NCI-H774 (cell line): ENCODE results near the gene ADAMTS20.

ENCODE experiments used
- DNase-seq: peaks from one replicate; lab custom pipeline; 2025; lab: John Stamatoyannopoulos, UW

ADAMTS20 gene

DNA sequence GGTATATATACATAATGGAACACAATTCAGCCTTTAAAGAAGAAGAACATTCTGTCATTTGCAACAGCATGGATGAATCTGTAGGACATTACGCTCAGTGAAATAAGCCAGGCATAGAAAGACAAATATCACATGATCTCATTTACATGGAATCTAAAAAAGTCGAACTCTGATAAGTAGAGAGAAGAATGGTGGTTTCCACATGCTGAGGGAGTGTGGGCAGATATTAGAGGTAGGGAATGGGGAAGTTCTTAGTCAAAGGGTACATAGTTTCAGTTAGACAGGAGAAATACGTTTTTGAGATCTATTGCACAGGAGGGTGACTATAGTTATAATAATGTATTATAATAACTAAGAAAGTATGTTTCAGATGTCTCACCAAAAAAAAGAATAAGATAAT is 71.4 kb downstream of the ADAMTS20 start:
- no peak for DNase-seq

DNA sequence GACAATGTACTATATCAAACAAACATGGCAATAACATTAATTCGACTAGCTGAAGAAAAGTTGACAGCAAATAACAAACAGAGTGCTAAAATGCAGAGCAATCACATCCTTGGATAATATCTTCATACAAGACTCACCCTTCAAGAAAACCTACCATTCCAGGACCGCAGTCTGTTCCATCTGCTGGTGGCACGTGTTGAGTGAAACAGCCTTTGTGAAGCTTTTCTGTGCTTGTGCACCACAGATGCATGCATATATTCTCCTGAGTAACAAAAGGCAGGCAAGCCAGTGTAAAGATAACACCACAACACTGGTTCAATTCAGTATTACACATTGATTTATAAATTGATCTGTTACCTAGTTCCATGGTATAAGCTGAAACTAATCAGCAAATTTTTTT is 89.3 kb downstream of the ADAMTS20 start:
- DNase-seq = no peak

DNA sequence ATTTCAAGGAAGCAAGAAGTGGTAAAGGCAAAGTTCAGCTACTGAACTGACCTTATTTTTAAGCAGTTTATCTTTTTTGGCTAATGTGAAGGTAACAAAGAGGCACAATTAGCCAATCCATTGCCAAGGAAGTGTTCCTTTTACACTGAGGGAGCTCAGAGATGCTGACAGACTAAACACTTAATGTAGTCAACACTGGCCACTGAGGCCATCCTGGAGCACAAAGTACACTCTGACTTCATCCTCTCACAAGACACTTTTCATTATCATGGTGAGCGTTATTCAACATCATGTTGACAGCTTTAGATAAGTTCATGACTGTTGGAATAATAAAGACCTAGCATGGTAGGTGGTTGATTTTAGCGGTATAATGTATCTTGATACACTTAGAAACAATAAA is 89.9 kb downstream of the ADAMTS20 start:
- DNase-seq = no peak

DNA sequence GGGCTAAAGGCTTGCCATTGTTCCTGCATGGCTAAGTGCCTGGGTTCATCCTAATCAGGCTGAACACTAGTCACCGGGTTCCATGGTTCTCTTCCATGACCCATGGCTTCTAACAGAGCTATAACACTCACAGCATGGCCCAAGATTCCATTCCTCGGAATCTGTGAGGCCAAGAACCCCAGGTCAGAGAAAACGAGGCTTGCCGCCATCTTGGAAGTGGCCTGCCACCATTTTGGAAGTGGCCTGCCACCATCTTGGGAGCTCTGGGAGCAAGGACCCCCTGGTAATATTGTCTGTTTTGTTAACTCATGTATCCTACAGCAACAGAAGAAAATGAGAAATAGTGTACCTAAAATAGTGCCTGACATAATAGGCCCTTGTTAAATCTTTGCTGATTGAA is 92.7 kb downstream of the ADAMTS20 start:
- no peak for DNase-seq

DNA sequence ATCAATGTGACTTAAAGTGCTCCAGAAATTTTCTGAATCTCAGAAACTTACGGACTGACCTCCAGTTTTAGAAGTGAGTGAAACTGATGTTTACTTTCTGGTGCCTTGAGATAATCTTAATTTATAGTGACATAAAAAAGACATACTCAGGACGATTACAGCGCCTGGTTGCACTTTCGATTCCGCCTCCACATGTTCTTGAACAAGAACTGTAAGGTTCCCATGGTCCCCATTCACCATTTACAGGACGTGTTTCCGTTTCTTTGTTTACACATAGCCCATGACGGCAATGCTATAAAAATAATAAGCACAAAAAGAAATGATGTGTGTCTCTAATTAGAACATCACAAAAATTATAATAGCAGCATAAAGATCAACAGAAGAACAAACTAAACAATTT is 98.2 kb downstream of the ADAMTS20 start:
- DNase-seq = no peak

DNA sequence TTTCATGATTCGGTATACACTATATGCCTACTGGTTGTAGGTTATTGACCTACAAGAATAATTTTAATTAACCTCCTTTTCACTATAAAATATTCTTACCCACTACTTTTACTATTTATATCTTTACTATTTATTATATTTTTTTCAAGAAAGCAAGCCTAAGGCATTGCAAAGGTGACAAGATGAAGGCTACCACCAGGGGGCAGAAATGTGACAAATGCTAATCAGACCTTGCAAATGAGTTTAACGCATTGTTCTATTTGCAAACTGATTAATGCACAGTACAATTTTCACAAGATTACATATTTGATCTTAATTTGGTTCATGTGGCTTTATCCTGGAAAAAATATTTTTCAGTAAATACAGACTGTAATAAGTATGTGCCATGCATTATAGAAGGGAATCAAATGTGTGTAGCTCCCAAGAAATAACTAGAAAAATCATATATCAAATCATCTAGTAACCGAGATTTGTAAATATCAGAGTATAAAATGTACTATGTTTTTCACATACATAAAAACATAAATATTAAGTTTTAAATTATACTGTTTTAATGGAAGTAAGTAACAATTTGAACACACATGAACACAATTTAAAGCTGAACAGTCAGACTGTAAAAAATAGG is 107.0 kb downstream of the ADAMTS20 start:
- DNase-seq = no peak

DNA sequence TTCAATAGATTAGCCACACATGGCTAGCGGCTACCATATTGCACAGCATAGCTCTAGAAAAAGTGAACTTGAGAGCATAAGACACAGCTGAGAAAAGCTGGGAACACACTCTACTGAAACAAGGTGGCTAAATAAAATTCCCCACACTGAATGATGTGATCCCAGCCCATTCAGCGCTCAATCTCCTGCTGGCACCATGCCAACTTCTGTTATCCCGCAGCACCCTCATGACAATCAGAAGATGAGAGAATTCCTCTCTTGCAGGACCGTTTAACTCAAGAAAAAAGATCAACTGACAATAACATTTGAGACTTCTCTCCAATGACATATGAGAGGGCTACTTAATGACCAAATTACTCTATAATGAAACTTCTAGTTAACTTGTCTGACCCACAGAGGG is 115.4 kb downstream of the ADAMTS20 start:
- DNase-seq = no peak

DNA sequence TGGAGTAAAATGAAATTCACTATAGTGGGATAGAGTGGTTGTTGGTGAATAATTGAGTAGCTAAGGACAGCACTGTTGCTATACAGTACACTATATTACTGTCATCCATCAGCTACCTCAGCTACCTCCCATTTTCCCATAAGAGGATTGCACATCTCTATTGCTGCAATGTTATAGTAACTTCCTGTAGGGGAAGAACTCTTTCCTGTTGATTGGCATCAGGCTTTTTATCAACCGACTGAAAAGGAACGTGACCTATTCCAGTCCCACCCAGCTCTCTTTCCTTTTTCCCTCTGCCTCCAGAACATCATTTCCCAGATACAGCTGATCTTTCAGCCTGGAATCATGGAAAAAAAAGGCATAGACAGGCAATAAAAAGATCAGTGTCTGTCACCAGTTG is 117.4 kb downstream of the ADAMTS20 start:
- DNase-seq = no peak

DNA sequence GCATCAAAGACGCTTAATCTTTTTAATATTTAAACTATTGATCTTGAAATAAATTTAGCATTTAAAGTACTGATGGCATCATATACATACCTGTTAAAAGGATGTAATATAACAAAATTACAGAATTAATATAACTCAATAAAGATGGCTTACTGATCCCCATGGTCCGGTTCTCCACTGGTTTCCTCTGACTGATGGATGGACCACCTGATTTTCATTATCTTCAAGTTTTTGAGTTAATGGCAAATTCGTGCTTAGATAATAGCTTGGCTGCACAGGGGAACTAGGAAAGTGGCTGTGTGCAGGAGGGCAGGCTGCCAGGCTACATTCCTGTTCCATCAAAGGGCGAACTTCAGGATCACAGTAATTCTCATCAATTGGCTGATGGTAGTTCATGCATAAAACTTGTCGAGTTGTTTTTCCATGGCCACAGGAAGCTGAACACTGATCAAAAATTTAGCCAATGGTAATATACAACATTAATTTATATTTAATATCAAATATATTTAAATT is 123.9 kb downstream of the ADAMTS20 start:
- DNase-seq = no peak

DNA sequence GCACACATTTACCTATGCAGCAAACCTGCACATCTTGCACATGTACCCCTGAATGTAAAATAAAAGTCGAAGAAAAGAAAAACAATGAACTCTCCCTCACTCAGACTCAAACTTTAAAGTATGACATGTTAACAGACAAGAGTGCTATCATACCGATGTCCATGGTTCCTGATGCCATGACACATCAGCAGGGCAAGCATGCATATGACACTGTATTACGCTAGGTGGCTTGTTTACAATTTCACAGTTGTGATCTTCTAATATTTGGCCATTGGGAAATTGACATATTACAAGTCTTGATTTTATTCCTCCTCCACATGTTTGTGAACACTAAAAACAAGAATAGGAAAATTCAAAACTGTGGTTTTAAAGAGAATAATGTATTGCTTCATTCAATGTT is 126.6 kb downstream of the ADAMTS20 start:
- DNase-seq = no peak

DNA sequence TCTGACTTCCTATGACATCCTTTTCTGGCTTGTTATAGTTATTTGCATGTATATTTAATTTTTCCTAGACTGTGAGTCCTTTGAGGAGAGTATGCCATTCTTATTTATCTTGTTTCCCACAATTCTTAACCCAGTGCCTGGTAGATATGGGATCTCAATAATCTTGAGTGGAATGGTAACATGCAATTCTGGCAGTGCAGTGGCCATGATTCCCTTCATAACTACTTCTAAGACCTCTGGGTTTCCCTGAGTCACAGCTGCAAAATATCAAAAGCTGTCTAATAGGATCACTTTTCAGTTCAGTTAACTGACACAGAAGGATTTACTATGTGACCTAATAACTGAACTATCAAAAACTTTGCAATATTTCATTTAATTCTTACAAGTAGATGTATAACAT is 135.0 kb downstream of the ADAMTS20 start:
- DNase-seq = no peak

DNA sequence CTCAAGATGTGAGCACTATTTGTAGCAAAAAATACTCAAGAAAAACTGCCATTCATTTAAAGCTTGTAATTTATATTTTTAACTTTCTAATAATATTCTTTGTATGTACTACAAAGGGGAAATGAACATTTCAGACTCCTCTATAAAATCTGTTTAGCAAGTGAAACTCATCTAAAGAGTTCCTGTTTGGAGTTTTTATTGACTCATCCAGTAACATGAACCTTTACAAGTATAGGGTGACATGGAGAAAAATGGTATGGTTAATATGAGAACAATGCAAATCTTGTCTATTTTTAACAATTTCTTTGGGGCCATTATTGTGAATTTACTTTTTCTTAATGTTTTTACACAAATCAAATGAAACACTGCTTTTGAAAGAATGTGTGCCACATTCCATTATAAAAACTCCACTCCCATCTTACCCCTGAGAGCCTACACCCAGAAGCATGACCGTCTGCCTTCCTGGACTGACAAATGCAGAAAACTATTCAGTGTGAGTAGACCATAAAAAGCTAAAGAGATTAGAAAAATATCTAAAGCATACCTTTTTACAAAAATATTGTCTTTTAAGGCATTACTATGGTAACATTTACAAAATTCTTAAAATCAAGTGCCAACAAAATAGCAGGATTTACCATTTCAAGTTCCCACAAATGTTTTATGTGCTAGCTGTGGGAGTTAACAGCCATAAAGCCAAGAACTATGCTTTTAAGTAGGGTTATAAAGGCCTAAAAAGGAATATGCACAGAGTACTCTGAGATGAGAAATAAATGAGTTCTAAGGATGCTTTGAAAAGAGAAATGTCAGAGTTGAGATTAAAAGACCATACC is 144.0 kb downstream of the ADAMTS20 start:
- DNase-seq = no peak

DNA sequence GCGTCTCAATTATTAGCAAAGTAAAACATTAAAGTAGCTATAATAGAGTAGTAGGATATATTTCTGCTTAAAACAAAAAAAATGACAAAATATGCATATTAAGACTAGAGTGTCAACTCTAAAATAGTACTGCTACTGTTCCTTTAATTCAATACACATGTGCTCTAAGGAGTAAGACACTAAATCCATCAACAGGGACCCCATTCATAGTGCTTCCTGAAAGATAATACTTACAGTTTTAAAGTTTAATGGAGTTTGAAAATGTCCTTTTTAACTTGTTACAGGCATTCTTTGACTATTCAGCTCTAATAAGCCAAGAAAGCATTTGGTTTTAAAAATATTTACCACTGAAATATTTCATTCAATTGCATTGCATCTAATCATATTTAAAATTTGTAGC is 145.2 kb downstream of the ADAMTS20 start:
- no peak for DNase-seq

DNA sequence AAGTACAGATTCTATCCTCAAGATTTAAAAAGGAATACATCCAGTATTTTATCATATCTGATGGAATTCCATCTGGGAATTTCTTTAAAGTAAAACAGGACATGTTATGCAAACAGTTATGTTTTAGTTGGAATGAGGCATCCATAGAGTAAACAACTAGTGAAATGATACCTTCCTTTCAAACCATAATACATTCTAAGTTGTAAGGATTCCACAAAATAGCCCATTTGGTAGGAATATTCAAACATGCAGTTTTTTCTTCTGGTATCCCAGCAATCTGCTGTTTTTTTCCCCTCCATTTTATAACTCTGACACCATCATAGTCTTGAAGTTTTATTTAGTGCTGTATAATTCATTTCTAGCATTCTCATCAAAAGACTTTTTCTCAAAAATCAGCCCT is 149.6 kb downstream of the ADAMTS20 start:
- no peak for DNase-seq

DNA sequence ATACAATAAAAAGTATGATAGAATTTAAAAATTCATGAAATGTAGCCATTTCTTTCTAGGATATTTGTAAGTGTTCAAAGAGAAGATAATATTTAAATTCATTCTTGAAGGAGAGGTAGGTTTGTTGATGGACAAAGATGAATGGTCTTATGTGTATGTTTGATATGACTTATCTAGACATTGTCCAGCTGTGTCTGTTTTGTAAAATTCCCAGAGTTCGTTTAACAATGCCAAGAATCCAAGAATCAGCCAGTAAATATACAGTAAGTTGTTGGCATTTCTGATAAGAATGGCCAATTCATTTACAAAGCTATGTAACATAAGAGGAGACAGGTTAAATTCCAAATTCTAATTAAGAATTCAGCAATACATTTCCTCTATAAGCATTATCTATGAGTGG is 150.9 kb downstream of the ADAMTS20 start:
- no peak for DNase-seq

DNA sequence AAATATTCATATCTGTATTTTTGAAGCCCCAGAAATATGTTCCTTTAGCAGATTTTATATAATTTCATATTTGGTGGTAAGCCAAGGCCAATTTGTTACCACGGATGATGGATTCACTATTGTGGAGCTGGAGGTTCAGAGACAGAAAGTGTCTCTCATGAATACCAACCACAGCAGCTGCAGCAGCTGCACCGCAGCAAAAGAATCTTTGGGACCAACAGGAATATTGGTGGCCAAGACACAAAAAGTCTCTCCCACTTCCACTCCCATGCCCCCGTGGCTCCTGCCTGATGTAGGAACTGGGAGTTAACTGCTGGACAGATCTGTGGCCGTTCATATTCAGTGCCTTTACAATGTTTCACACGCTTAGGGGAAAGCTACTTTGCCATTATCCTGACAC is 155.3 kb downstream of the ADAMTS20 start:
- DNase-seq = no peak

DNA sequence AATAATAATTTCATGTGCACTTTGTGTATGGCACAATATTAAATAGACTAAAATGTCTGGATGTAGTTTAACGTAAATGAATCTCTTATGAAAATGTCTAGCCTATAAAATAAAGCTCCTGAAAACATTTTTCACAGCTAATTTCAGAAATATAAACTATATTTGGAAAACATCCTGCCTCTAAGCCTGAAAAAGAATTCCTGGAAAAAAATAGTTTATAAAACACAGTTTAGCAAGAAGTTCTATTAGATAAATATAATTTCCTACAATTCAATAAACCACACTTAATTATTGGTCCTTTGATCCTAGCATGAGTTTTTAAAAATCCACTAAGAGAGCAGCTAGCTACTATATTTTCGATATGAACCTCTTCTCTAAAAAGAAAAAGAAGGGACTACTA is 159.9 kb downstream of the ADAMTS20 start:
- no peak for DNase-seq

DNA sequence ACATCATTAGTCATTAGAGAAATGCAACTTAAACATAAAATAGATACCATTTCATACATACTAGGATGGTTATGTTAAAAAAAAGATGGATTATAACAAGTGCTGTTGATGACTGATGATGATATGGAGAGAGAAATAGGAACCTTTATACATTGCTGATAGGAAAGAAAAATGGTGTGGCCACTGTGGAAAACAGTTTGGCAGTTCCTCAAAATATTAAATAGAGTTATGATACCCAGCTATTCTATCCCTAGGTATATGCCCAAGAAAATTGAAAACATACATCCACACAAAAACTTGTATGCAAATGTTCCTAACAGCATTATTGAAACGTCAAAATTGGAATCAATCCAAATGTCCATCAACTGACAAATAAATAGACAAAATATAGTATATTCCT is 170.1 kb downstream of the ADAMTS20 start:
- DNase-seq = no peak

DNA sequence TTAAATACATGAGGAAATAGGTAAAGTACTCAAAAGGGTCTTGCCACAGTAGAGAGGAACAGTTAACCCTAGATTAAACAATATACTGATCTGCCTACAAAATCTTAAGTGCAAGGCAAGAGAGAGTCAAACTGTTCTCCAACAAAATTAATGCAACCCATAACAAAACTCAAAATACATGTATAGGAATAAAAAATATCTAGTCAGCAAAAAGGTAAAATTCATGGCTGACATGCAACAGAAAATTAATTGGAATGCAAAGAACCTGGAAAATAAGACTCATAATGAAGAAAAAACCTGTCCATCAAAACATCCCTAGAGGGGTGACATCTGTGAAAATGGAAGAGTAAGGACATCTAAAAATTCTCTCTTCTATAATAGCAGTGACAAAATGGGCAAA is 173.6 kb downstream of the ADAMTS20 start:
- no peak for DNase-seq

DNA sequence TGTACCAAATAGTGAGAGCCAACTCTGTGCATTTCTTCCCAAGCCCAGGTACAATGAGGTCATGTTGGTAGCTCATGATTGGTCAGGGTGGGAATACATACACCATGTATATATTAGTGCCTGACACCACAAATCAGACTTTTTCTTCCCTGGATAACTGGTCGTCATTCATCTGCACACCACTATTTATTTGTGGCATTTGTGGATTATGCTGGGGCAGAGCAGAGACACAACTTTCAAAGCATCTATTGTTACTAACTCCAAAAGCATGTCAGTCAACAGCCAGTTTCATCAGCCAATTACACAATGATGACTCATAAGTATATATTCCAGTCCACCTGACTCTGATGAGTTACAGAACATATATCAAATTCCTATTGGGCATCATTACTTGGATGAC is 181.7 kb downstream of the ADAMTS20 start:
- DNase-seq = no peak

DNA sequence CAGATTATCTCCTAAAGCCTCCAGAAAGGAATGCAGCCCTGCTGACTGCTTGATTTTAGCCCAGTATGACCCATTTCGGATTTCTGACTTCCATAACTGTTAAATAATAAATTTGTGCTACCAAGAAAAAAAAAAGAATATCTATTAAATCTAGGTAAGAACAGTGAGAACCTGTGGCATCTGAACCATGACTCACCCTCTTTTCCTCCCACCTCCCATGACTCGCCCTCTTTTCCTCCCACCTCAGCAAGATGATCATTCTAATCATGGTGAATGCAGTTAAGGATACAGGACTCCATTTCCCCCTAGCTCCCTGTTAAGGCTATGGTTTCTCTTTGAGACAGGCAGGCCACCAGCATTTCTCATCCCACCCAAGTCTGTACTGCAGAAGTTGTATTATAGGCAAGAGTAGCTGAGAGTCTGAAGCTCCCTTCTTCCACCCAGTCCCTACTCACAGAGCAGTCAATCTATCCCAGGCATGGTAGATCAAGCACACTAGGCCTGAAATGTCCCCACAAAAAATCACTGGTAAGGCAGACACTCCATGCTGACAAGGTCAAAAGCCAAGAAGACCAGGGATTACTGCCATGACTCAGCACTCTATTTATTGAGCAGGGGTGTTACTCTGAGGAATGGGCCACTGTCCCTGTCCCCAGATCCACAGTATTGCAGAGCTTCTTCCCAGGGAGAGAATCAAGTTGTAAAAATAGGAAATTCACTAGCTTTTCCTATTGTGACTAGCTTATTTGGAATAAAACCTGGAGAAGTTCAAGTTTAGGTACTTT is 188.9 kb downstream of the ADAMTS20 start:
- no peak for DNase-seq

DNA sequence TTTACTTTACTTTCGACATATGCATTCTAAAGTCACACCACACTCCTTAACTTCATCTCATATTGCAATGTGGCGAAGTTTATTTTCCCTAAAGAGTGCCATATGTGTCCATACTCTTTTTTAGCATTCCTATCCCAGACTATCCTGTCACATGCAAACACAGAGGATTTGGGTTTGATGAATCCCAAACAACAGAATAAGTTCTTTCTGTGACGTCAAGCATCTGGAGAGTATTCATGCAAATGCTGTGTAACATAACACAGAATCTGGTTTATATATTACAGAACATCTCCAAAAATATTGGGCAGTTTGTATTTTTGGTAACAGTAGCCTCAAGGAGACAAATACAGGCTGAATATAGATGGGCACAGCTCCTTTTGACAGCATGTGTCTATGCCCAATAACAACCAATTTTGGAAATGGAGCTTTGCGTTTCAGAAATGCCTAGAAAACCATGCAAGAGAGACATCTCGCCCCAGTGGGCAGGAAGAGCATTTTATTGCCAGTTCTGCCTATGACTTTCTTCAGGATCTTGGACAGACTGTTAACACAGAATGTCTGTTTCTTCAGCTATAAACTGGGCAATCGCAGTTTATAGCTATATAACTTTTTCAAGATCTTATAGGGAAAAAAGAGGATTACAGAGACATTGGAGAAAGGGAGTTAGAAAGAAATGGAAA is 190.8 kb downstream of the ADAMTS20 start:
- no peak for DNase-seq
